Body of pancreas (tissue), 4 donors: ENCODE measurements around the gene DNAJB5. TPM values are rescaled to one million over a fixed set of nuclear protein-coding genes. Genes with fewer than 3 reads are reported as not detected.
A peak's percentile ranks its signal among the peaks of the same experiment; 100 is the strongest.

Experiments used
- ATAC-seq: fragments of 150-250 bp; one replicate; pipeline ENCODE4 v1.9.1; 2016
- DNase-seq, 4 donors: peaks; one replicate each; pipeline ENCODE4 v3.0.0-alpha.2; 2019
- H3K27ac ChIP-seq, 4 donors: fragments of 200-600 bp; sonication (generic); 1 replicate in 3 of 4; 2 replicates in 1 of 4; pipeline versions ENCODE4 v1.5.1 to v1.6.1; 2016 to 2019; ENCODE audit warnings: mild to moderate bottlenecking in 1 of 4, mixed read lengths in 1 of 4, moderate library complexity in 1 of 4
- H3K27me3 ChIP-seq, 2 donors: fragments of 200-600 bp; sonication (generic); one replicate each; pipeline ENCODE4 v1.6.0; 2016; ENCODE audit warnings: mild to moderate bottlenecking in 1 of 2
- H3K36me3 ChIP-seq, 2 donors: fragments of 200-600 bp; sonication (generic); replicated peaks in 1 of 2; 2 replicates each; pipeline ENCODE4 v1.5.1; 2016; ENCODE audit warnings: low read depth in 2 of 2; ENCODE audit not compliant: insufficient read depth in 1 of 2
- H3K4me1 ChIP-seq: fragments of 200-600 bp; sonication (generic); one replicate; pipeline ENCODE4 v1.6.0; 2016
- H3K4me3 ChIP-seq, 2 donors: fragments of 200-600 bp; sonication (generic); 1 replicate in 1 of 2; 2 replicates in 1 of 2; pipeline ENCODE4 v1.5.1; 2016 to 2019
- H3K9me3 ChIP-seq, 3 donors: fragments of 200-600 bp; sonication (generic); 1 replicate in 2 of 3; 2 replicates in 1 of 3; pipeline ENCODE4 v1.5.1; 2016
- CTCF ChIP-seq, 7 experiments: fragments of 450-650 bp in 4 of 7; fragments of 200-600 bp in 3 of 7; sonication (generic) in 3 of 7; IDR thresholded peaks; one replicate each; pipeline ENCODE4 v1.5.1; 2016 to 2019; ENCODE audit warnings: antibody characterized with exemption in 7 of 7
- POLR2A ChIP-seq, 3 donors: fragments of 450-650 bp; IDR thresholded peaks; one replicate each; pipeline ENCODE4 v1.6.1; 2016; ENCODE audit warnings: antibody characterized with exemption in 3 of 3, mild to moderate bottlenecking in 2 of 3
- WGBS, 2 donors: methylation state at CpG; one replicate each; pipeline ENCODE4 v1.1.5; 2017; 5-methylcytosine and 5-hydroxymethylcytosine counted together
- intact Hi-C: fragments of 100-400 bp; cut with DNase I; formaldehyde crosslinking; loops from one replicate; pipeline ENCODE4 v1.15.1; 2023
- total RNA-seq, 2 donors: library from RNA; depleted of rRNA; stranded (reverse); fragments of >200 nt; gene quantifications; one replicate each; pipeline ENCODE4 v1.1.0, GENCODE V29; 2016

Gene DNAJB5
- total RNA-seq, 2 donors from 2014 or later, result 5.3 to 5.7 TPM

GRCh38 chr9:34991607-34992375 lies 2.2 kb downstream of the DNAJB5 start:
- H3K4me1 ChIP-seq, result peaks cover 37% of the 10 kb centered on the region
- peak in 2 of 4 donors; percentile 35 to 65 for DNase-seq
- TF ChIP-seq POLR2A (IDR thresholded peaks at IDR 0.05), result no peak
- TF ChIP-seq CTCF (IDR thresholded peaks at IDR 0.05), result peak in 1 of 7 experiments; percentile 7

GRCh38 chr9:34992376-34992951 lies 2.9 kb downstream of the DNAJB5 start:
- H3K27me3 ChIP-seq, result no peaks in the 10 kb centered on the region
- H3K36me3 ChIP-seq, result no peaks in the 10 kb centered on the region
- H3K4me3 ChIP-seq, result no peak overlapping the region
- ATAC-seq, result no peak
- H3K27ac ChIP-seq, result peak overlapping the region; percentile 8 to 36 (median 10)
- intact Hi-C loops, result no loop called here
- TF ChIP-seq CTCF (IDR thresholded peaks at IDR 0.05) (no peak), POLR2A (IDR thresholded peaks at IDR 0.05) (no peak)
- 76 to 83% methylated on average over 8 to 14 of the region's 16 CpGs for WGBS, 2 donors
- H3K4me1 ChIP-seq, result peaks cover 37% of the 10 kb centered on the region
- peak in 2 of 4 donors; percentile 48 for DNase-seq
- no peaks in the 10 kb centered on the region for H3K9me3 ChIP-seq

More at GRCh38 chr9:34991607-34992375, 2.2 kb downstream of the DNAJB5 start:
- peak overlapping the region; percentile 8 to 36 (median 15) for H3K27ac ChIP-seq
- no peak overlapping the region for H3K4me3 ChIP-seq
- no peak for ATAC-seq
- no peaks in the 10 kb centered on the region for H3K27me3 ChIP-seq
- H3K9me3 ChIP-seq, result no peaks in the 10 kb centered on the region
- intact Hi-C loops, result no loop called here
- 66 to 81% methylated on average over 9 to 11 of the region's 15 CpGs for WGBS, 2 donors
- no peaks in the 10 kb centered on the region for H3K36me3 ChIP-seq

- Histone ChIP-seq H3K4me1 (peaks cover 32% of the 10 kb centered on the region), H3K36me3 (no peaks in the 10 kb centered on the region), H3K27me3 (no peaks in the 10 kb centered on the region), H3K9me3 (no peaks in the 10 kb centered on the region), H3K27ac (peak overlapping the region in 2 of 4 donors; percentile 22 to 28), H3K4me3 (no peak overlapping the region)
- ATAC-seq, result no peak
- peak; percentile 35 to 43 (median 38) for DNase-seq
- 67% methylated on average over 7 to 10 of the region's 10 CpGs for WGBS, 2 donors
- no peak for TF ChIP-seq CTCF (IDR thresholded peaks at IDR 0.05)
- no peak for TF ChIP-seq POLR2A (IDR thresholded peaks at IDR 0.05)
- intact Hi-C loops, result no loop called here
Measured at GRCh38 chr9:34993502-34994259, 4.1 kb downstream of the DNAJB5 start.

- 32 to 38% methylated on average over 4 of the region's 4 CpGs for WGBS, 2 donors
- intact Hi-C loops, result no loop called here
- peak overlapping the region in 2 of 4 donors; percentile 22 to 28 for H3K27ac ChIP-seq
- ATAC-seq (no peak), DNase-seq (peak in 2 of 4 donors; percentile 41 to 57)
- H3K36me3 ChIP-seq, result no peaks in the 10 kb centered on the region
- H3K4me1 ChIP-seq, result peaks cover 29% of the 10 kb centered on the region
- TF ChIP-seq CTCF (IDR thresholded peaks at IDR 0.05) (peak in 6 of 7 experiments; percentile 39 to 69 (median 50)), POLR2A (IDR thresholded peaks at IDR 0.05) (no peak)
- H3K9me3 ChIP-seq, result no peaks in the 10 kb centered on the region
- H3K27me3 ChIP-seq, result no peaks in the 10 kb centered on the region
- H3K4me3 ChIP-seq, result no peak overlapping the region
Measured at GRCh38 chr9:34994260-34994899, 4.8 kb downstream of the DNAJB5 start.
